NCI-H524 treated with DMSO at 0.1 percent for 48 hours (cell line): ENCODE measurements around the gene EME2.

ENCODE experiments used
- DNase-seq: peaks from one replicate; lab custom pipeline; 2025; lab: John Stamatoyannopoulos, UW

The EME2 gene

GRCh38 chr16:1778200-1779179 is 5.9 kb downstream of the EME2 start:
- no peak for DNase-seq

GRCh38 chr16:1779234-1779701 is 6.7 kb downstream of the EME2 start:
- no peak for DNase-seq

GRCh38 chr16:1779741-1780676 is 7.4 kb downstream of the EME2 start:
- no peak for DNase-seq

GRCh38 chr16:1780677-1781072 is 8.1 kb downstream of the EME2 start:
- no peak for DNase-seq

GRCh38 chr16:1781254-1781653 is 8.6 kb downstream of the EME2 start:
- DNase-seq = no peak

- no peak for DNase-seq
These were observed 9.3 kb downstream of the EME2 start for GRCh38 chr16:1781758-1782407.

- peak; percentile 99 for DNase-seq
These were observed 10.0 kb downstream of the EME2 start, which contains the start of the genes NUBP2 and SPSB3 for GRCh38 chr16:1782408-1783264. NUBP2 (plus strand) TSS chr16:1782960; CDS start chr16:1783021, 61 bp downstream. SPSB3 (minus strand) TSS chr16:1782571; CDS start chr16:1781483, 1,088 bp downstream.

- DNase-seq = no peak
These were observed 12.6 kb downstream of the EME2 start for GRCh38 chr16:1784977-1785845.

GRCh38 chr16:1785846-1786170 is 13.2 kb downstream of the EME2 start:
- DNase-seq = no peak

- DNase-seq = no peak
These were observed 13.8 kb downstream of the EME2 start for GRCh38 chr16:1786242-1787055.

- DNase-seq = no peak
These were observed 14.4 kb downstream of the EME2 start for GRCh38 chr16:1787056-1787321.

- no peak for DNase-seq
These were observed 14.9 kb downstream of the EME2 start for GRCh38 chr16:1787322-1788094.

- DNase-seq = no peak
These were observed 15.6 kb downstream of the EME2 start for GRCh38 chr16:1788095-1788707.

GRCh38 chr16:1788708-1789100 is 16.1 kb downstream of the EME2 start:
- no peak for DNase-seq

- DNase-seq = no peak
These were observed 17.0 kb downstream of the EME2 start for GRCh38 chr16:1789643-1790045.

- no peak for DNase-seq
These were observed 17.6 kb downstream of the EME2 start for GRCh38 chr16:1790261-1790610.

- DNase-seq = no peak
These were observed 18.1 kb downstream of the EME2 start for GRCh38 chr16:1790611-1791255.
